ENCODE results near the gene CD248.

The CD248 gene

GRCh38 chr11:66310324-66310723 is 6.5 kb downstream of the CD248 start:
- H3K27ac ChIP-seq (ENCODE audit: low read depth, low read length, severe bottlenecking) = no peak overlapping the region
- WGBS, 2 experiments (ENCODE audit: insufficient coverage in 2 of 2) = 91 to 92% methylated on average over 8 of the region's 8 CpGs
- peaks cover 32% of the 10 kb centered on the region for H3K4me1 ChIP-seq (ENCODE audit: control insufficient read depth, insufficient read depth, low read length, poor library complexity, severe bottlenecking)
- no peak overlapping the region for H3K4me3 ChIP-seq (ENCODE audit: extremely low read depth, insufficient read depth, low read length, poor library complexity, severe bottlenecking)
- no peaks in the 10 kb centered on the region for H3K9me3 ChIP-seq (ENCODE audit: control insufficient read depth, low read length)
- H3K36me3 ChIP-seq (ENCODE audit: control insufficient read depth, insufficient read depth, low read length) = no peaks in the 10 kb centered on the region

DNA sequence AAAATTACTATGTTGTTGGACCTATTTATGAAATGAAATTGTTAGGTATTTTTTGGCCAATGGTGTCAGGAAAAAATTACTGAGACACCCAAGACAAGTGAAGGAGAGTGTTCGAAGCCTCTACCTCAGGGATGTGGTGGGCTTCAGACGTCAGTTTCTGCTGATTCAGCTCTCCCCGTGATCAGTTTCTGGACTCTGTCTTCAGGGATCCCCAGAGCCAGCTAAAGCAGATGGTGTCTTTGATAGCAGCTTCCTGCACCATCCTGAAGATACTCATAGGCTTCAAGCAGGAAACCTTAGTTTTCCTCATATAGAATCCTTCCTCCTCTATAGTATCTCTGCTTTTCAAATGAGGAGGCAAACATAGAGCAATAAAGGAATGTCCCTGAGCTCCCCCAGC is 7.4 kb downstream of the CD248 start:
- H3K27ac ChIP-seq (ENCODE audit: low read depth, low read length, severe bottlenecking) = no peak overlapping the region
- H3K4me1 ChIP-seq (ENCODE audit: control insufficient read depth, insufficient read depth, low read length, poor library complexity, severe bottlenecking) = peaks cover 23% of the 10 kb centered on the region
- no peaks in the 10 kb centered on the region for H3K36me3 ChIP-seq (ENCODE audit: control insufficient read depth, insufficient read depth, low read length)
- H3K9me3 ChIP-seq (ENCODE audit: control insufficient read depth, low read length) = no peaks in the 10 kb centered on the region
- H3K4me3 ChIP-seq (ENCODE audit: extremely low read depth, insufficient read depth, low read length, poor library complexity, severe bottlenecking) = no peak overlapping the region
- 88 to 96% methylated on average over 3 of the region's 3 CpGs for WGBS, 2 experiments (ENCODE audit: insufficient coverage in 2 of 2)

DNA sequence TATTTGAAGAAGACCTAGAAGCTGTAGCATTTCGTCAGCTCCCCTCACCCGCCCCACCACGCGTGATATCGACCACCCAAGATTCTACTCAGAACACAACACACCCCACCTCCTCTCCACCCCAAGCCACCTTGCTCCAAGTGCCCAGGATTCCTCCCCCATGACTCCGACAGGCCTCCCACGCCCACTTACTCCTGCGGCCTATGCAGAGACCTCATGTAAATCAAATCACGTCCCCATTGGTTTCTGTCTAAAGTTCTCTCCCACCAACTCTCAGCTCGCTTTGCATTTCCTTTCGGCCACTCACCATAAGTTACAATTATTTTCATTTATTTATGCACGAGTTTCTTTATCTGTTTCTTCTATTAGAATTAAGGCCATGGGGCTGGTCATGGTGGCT is 14.2 kb downstream of the CD248 start:
- 90 to 91% methylated on average over 9 to 11 of the region's 12 CpGs for WGBS, 2 experiments (ENCODE audit: insufficient coverage in 2 of 2)

GRCh38 chr11:66299186-66299585 is 17.7 kb downstream of the CD248 start:
- WGBS, 2 experiments (ENCODE audit: insufficient coverage in 2 of 2) = 88 to 100% methylated on average over 1 to 2 of the region's 3 CpGs
- Histone ChIP-seq H3K9me3 (ENCODE audit: control insufficient read depth, low read length) (no peaks in the 10 kb centered on the region), H3K4me3 (ENCODE audit: extremely low read depth, insufficient read depth, low read length, poor library complexity, severe bottlenecking) (no peak overlapping the region), H3K4me1 (ENCODE audit: control insufficient read depth, insufficient read depth, low read length, poor library complexity, severe bottlenecking) (no peaks in the 10 kb centered on the region), H3K27ac (ENCODE audit: low read depth, low read length, severe bottlenecking) (no peak overlapping the region), H3K36me3 (ENCODE audit: control insufficient read depth, insufficient read depth, low read length) (no peaks in the 10 kb centered on the region)

More for the DNA sequence above, 14.2 kb downstream of the CD248 start:
- H3K27ac ChIP-seq (ENCODE audit: low read depth, low read length, severe bottlenecking) = no peak overlapping the region
- H3K4me3 ChIP-seq (ENCODE audit: extremely low read depth, insufficient read depth, low read length, poor library complexity, severe bottlenecking) = no peak overlapping the region
- no peaks in the 10 kb centered on the region for H3K9me3 ChIP-seq (ENCODE audit: control insufficient read depth, low read length)
- no peaks in the 10 kb centered on the region for H3K36me3 ChIP-seq (ENCODE audit: control insufficient read depth, insufficient read depth, low read length)
- no peaks in the 10 kb centered on the region for H3K4me1 ChIP-seq (ENCODE audit: control insufficient read depth, insufficient read depth, low read length, poor library complexity, severe bottlenecking)

DNA sequence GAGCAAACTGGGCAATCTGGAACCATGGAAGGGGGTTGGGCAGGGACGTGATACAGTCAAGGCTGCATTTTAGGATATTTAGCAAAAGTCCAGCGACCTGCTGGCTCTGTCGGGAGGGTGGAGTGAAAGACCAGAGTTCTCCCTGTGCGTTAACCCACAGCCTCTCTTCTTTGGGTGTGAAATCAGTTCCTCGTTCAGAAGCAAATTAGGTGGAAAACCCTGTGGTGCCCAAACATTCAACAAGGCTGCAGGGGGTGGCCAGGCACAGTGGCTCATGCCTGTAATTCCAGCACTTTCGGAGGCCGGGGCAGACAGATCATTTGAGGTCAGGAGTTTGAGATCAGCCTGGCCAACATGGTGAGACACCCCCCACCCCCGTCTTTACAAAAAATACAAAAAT is 19.2 kb downstream of the CD248 start:
- 30 to 49% methylated on average over 5 to 7 of the region's 8 CpGs for WGBS, 2 experiments (ENCODE audit: insufficient coverage in 2 of 2)
- Histone ChIP-seq H3K4me3 (ENCODE audit: extremely low read depth, insufficient read depth, low read length, poor library complexity, severe bottlenecking) (no peak overlapping the region), H3K4me1 (ENCODE audit: control insufficient read depth, insufficient read depth, low read length, poor library complexity, severe bottlenecking) (no peaks in the 10 kb centered on the region), H3K9me3 (ENCODE audit: control insufficient read depth, low read length) (no peaks in the 10 kb centered on the region), H3K36me3 (ENCODE audit: control insufficient read depth, insufficient read depth, low read length) (no peaks in the 10 kb centered on the region), H3K27ac (ENCODE audit: low read depth, low read length, severe bottlenecking) (no peak overlapping the region)

DNA sequence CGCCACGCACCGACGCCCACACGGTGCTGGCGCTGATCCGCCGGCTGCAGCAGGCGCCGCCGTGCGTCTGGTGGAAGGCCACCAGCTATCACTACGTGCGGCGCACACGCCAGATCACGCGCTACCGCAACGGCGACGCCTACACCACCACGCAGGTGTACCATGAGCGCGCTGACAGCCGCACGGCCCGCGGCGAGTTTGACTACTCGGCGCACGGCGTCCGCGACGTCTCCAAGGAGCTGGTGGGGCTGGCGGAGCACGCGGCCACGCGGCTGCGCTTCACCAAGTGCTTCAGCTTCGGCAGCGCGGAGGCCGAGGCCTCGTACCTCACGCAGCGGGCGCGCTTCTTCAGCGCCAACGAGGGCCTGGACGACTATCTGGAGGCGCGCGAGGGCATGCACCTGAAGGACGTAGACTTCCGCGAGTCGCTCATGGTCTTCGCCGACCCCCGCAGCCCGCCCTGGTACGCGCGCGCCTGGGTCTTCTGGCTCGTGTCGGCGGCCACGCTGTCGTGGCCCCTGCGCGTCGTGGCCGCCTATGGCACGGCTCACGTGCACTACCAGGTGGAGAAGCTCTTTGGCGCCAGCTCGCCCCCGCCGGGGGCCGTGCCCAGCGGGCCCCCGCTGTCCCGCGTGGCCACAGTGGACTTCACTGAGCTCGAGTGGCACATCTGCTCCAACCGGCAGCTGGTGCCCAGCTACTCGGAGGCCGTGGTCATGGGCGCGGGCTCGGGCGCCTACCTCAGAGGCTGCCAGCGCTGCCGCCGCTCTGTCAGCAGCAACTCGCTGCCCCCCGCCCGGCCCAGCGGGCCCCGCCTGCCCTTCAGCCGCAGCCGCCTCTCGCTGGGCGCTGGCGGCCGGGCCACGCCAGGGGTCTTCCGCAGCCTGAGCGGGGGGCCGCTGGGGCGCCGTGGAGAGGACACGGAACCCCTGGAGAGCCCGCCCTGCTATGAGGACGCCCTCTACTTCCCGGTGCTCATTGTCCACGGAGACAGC is 21.9 kb downstream of the CD248 start:
- Histone ChIP-seq H3K4me3 (ENCODE audit: extremely low read depth, insufficient read depth, low read length, poor library complexity, severe bottlenecking) (no peak overlapping the region), H3K27ac (ENCODE audit: low read depth, low read length, severe bottlenecking) (no peak overlapping the region), H3K4me1 (ENCODE audit: control insufficient read depth, insufficient read depth, low read length, poor library complexity, severe bottlenecking) (peaks cover 3% of the 10 kb centered on the region), H3K9me3 (ENCODE audit: control insufficient read depth, low read length) (no peaks in the 10 kb centered on the region), H3K36me3 (ENCODE audit: control insufficient read depth, insufficient read depth, low read length) (no peaks in the 10 kb centered on the region)
- 95 to 96% methylated on average over 107 to 122 of the region's 123 CpGs for whole genome bisulfite sequencing, 2 experiments (ENCODE audit: insufficient coverage in 2 of 2)

- H3K9me3 ChIP-seq (ENCODE audit: control insufficient read depth, low read length) = no peaks in the 10 kb centered on the region
- no peaks in the 10 kb centered on the region for H3K36me3 ChIP-seq (ENCODE audit: control insufficient read depth, insufficient read depth, low read length)
- H3K4me3 ChIP-seq (ENCODE audit: extremely low read depth, insufficient read depth, low read length, poor library complexity, severe bottlenecking) = no peak overlapping the region
- H3K27ac ChIP-seq (ENCODE audit: low read depth, low read length, severe bottlenecking) = no peak overlapping the region
- peaks cover 3% of the 10 kb centered on the region for H3K4me1 ChIP-seq (ENCODE audit: control insufficient read depth, insufficient read depth, low read length, poor library complexity, severe bottlenecking)
- WGBS, 2 experiments (ENCODE audit: insufficient coverage in 2 of 2) = 91 to 93% methylated on average over 21 to 29 of the region's 30 CpGs
Observed at GRCh38 chr11:66293777-66294625, 22.8 kb downstream of the CD248 start.

- Histone ChIP-seq H3K36me3 (ENCODE audit: control insufficient read depth, insufficient read depth, low read length) (no peaks in the 10 kb centered on the region), H3K27ac (ENCODE audit: low read depth, low read length, severe bottlenecking) (no peak overlapping the region), H3K4me1 (ENCODE audit: control insufficient read depth, insufficient read depth, low read length, poor library complexity, severe bottlenecking) (peaks cover 3% of the 10 kb centered on the region), H3K4me3 (ENCODE audit: extremely low read depth, insufficient read depth, low read length, poor library complexity, severe bottlenecking) (no peak overlapping the region), H3K9me3 (ENCODE audit: control insufficient read depth, low read length) (no peaks in the 10 kb centered on the region)
- WGBS, 2 experiments (ENCODE audit: insufficient coverage in 2 of 2) = 83% methylated on average over 1 of the region's 4 CpGs; no CpG with 5 or more reads in 1 of the 2 experiments
Observed at GRCh38 chr11:66293352-66293751, 23.5 kb downstream of the CD248 start.

GRCh38 chr11:66292543-66293332 is 24.1 kb downstream of the CD248 start:
- Histone ChIP-seq H3K27ac (ENCODE audit: low read depth, low read length, severe bottlenecking) (no peak overlapping the region), H3K36me3 (ENCODE audit: control insufficient read depth, insufficient read depth, low read length) (no peaks in the 10 kb centered on the region), H3K4me3 (ENCODE audit: extremely low read depth, insufficient read depth, low read length, poor library complexity, severe bottlenecking) (no peak overlapping the region), H3K9me3 (ENCODE audit: control insufficient read depth, low read length) (no peaks in the 10 kb centered on the region), H3K4me1 (ENCODE audit: control insufficient read depth, insufficient read depth, low read length, poor library complexity, severe bottlenecking) (peaks cover 8% of the 10 kb centered on the region)
- WGBS, 2 experiments (ENCODE audit: insufficient coverage in 2 of 2) = 73 to 87% methylated on average over 6 to 17 of the region's 17 CpGs
